Transverse colon (tissue), 4 donors: Measurements from ENCODE around the gene ABLIM2. TPM values are rescaled to one million over a fixed set of nuclear protein-coding genes. Genes with fewer than 3 reads are reported as not detected.
A peak's percentile ranks its signal among the peaks of the same experiment; 100 is the strongest.

ENCODE experiments used
- DNase-seq: peaks from one replicate; pipeline ENCODE4 v3.0.0-alpha.2; 2019
- H3K27ac ChIP-seq, 4 donors: fragments of 200-600 bp; sonication (generic); 2 replicates each; pipeline ENCODE4 v1.5.1; 2016 to 2018; ENCODE audit warnings: inconsistent platforms in 4 of 4
- H3K27me3 ChIP-seq: fragments of 200-600 bp; sonication (generic); 2 replicates; pipeline ENCODE4 v1.5.1; 2017; ENCODE audit warnings: inconsistent platforms
- H3K36me3 ChIP-seq, 4 donors: fragments of 200-600 bp; sonication (generic); 2 replicates each; pipeline ENCODE4 v1.5.1; 2017 to 2019; ENCODE audit warnings: inconsistent platforms in 4 of 4
- H3K4me1 ChIP-seq, 4 donors: fragments of 200-600 bp; sonication (generic); 2 replicates each; pipeline ENCODE4 v1.5.1; 2017 to 2020; ENCODE audit warnings: inconsistent platforms in 4 of 4
- H3K4me3 ChIP-seq, 4 donors: fragments of 200-600 bp; sonication (generic); 1 replicate in 1 of 4; 2 replicates in 3 of 4; pipeline versions ENCODE4 v1.5.1 to v1.6.1; 2017 to 2019; ENCODE audit warnings: inconsistent platforms in 4 of 4
- H3K9me3 ChIP-seq, 2 donors: fragments of 200-600 bp; sonication (generic); 2 replicates each; pipeline ENCODE4 v1.5.1; 2017 to 2019; ENCODE audit warnings: inconsistent platforms in 2 of 2
- CTCF ChIP-seq, 5 experiments: fragments of 200-600 bp in 3 of 5; fragments of 450-650 bp in 2 of 5; sonication (generic) in 3 of 5; IDR thresholded peaks; 1 replicate in 2 of 5; 2 replicates in 3 of 5; pipeline ENCODE4 v1.5.1; 2016 to 2017; ENCODE audit warnings: antibody characterized with exemption in 5 of 5, inconsistent platforms in 3 of 5, mild to moderate bottlenecking in 2 of 5, moderate library complexity in 1 of 5
- EP300 ChIP-seq: sonication (generic); formaldehyde crosslinking; IDR thresholded peaks from one replicate; pipeline ENCODE4 v1.6.1; 2017; ENCODE audit warnings: antibody characterized with exemption, low read depth
- POLR2A ChIP-seq: fragments of 450-650 bp; IDR thresholded peaks from one replicate; pipeline ENCODE4 v1.6.1; 2016; ENCODE audit warnings: antibody characterized with exemption, mild to moderate bottlenecking, moderate library complexity
- POLR2AphosphoS5 ChIP-seq, 3 donors: sonication (generic); formaldehyde crosslinking; IDR thresholded peaks; one replicate each; pipeline ENCODE4 v1.6.1; 2016; ENCODE audit warnings: antibody characterized with exemption in 3 of 3
- WGBS, 2 donors: methylation state at CpG; one replicate each; pipeline ENCODE4 v1.1.5; 2018; ENCODE audit warnings: low coverage in 1 of 2; 5-methylcytosine and 5-hydroxymethylcytosine counted together
- in situ Hi-C, 4 donors: fragments of 200-750 bp; cut with MboI; loops; one replicate each; pipeline versions ENCODE4 v1.15.0 to v1.15.1; 2017; ENCODE audit warnings: low sequenced_read_pairs in 3 of 4, low pct_ligation_motif_present in 1 of 4, low pct_unique_long_range_greater_than_20kb in 1 of 4
- intact Hi-C: fragments of 100-400 bp; cut with DNase I; formaldehyde crosslinking; loops from one replicate; pipeline ENCODE4 v1.15.1; 2023; ENCODE audit warnings: low total_unique reads
- total RNA-seq, 4 donors: library from RNA; depleted of rRNA; stranded (reverse); fragments of >200 nt; gene quantifications; one replicate each; pipeline ENCODE4 v1.1.0, GENCODE V29; 2016

ABLIM2 gene
- total RNA-seq, 4 donors from 2014 or later, result 3.2 to 58.4 (median 14.2) TPM

- 81 to 83% methylated on average over 1 to 19 of the region's 19 CpGs for WGBS, 2 donors
These were observed 36.0 kb upstream of the ABLIM2 start for GRCh38 chr4:8194306-8195242.

GRCh38 chr4:8192748-8193738 is 34.4 kb upstream of the ABLIM2 start:
- DNase-seq, result peak; percentile 77
- H3K9me3 ChIP-seq, result no peaks in the 10 kb centered on the region
- WGBS, 2 donors, result 36% methylated on average over 18 of the region's 18 CpGs; no CpG with 5 or more reads in 1 of the 2 donors
- H3K4me1 ChIP-seq, result peaks cover 0 to 30% (median 11%) of the 10 kb centered on the region in 4 donors
- H3K4me3 ChIP-seq, result no peak overlapping the region
- intact Hi-C loops, result no loop called here
- H3K36me3 ChIP-seq, result no peaks in the 10 kb centered on the region
- H3K27ac ChIP-seq, result peak overlapping the region in 2 of 4 donors; percentile 63 to 66
- in situ Hi-C loops, result no loop called here
- TF ChIP-seq POLR2AphosphoS5 (IDR thresholded peaks at IDR 0.05) (no peak), CTCF (IDR thresholded peaks at IDR 0.05) (peak in 4 of 5 experiments; percentile 18 to 50 (median 36))
- H3K27me3 ChIP-seq, result no peaks in the 10 kb centered on the region

More at GRCh38 chr4:8194306-8195242, 36.0 kb upstream of the ABLIM2 start:
- Histone ChIP-seq H3K4me1 (peaks cover 6 to 39% (median 20%) of the 10 kb centered on the region in 4 donors), H3K27ac (no peak overlapping the region), H3K4me3 (no peak overlapping the region), H3K36me3 (no peaks in the 10 kb centered on the region), H3K9me3 (no peaks in the 10 kb centered on the region), H3K27me3 (no peaks in the 10 kb centered on the region)
- DNase-seq, result no peak
- TF ChIP-seq POLR2AphosphoS5 (IDR thresholded peaks at IDR 0.05), result no peak
- no peak for TF ChIP-seq POLR2A
- TF ChIP-seq EP300, result no peak
- no peak for TF ChIP-seq CTCF (IDR thresholded peaks at IDR 0.05)
- intact Hi-C loops (no loop called here), in situ Hi-C loops (no loop called here)

GRCh38 chr4:8191136-8191747 is 32.6 kb upstream of the ABLIM2 start:
- TF ChIP-seq POLR2AphosphoS5 (IDR thresholded peaks at IDR 0.05) (peak in 2 of 3 donors; percentile 12 to 16), EP300 (no peak), POLR2A (no peak), CTCF (IDR thresholded peaks at IDR 0.05) (no peak)
- peaks cover 0 to 29% (median 11%) of the 10 kb centered on the region in 4 donors for H3K4me1 ChIP-seq
- no peaks in the 10 kb centered on the region for H3K36me3 ChIP-seq
- no peaks in the 10 kb centered on the region for H3K9me3 ChIP-seq
- in situ Hi-C loops (no loop called here), intact Hi-C loops (no loop called here)
- peak; percentile 51 for DNase-seq
- WGBS, 2 donors, result 45 to 52% methylated on average over 4 to 19 of the region's 23 CpGs
- H3K27me3 ChIP-seq, result no peaks in the 10 kb centered on the region
- peak overlapping the region; percentile 60 to 71 (median 64) for H3K27ac ChIP-seq
- H3K4me3 ChIP-seq, result no peak overlapping the region
